AG09309 (cell line): ENCODE data around the gene ABHD1.

Experiments
- DNase-seq: peaks from one replicate; pipeline ENCODE4 v3.0.0-alpha.2; 2010; ENCODE audit warnings: low read depth
- H3K4me3 ChIP-seq: 2 replicates; pipeline ENCODE4 v1.5.1; 2011; ENCODE audit warnings: mild to moderate bottlenecking, low read depth, low read length, moderate library complexity; ENCODE audit not compliant: control insufficient read depth
- CTCF ChIP-seq: IDR thresholded peaks from 2 replicates; pipeline ENCODE4 v1.5.1; 2011; ENCODE audit warnings: mild to moderate bottlenecking, low read depth, low read length, inconsistent platforms; ENCODE audit not compliant: insufficient read depth, control insufficient read depth; ENCODE audit errors: missing control alignments

The ABHD1 gene

GRCh38 chr2:27087823-27088410, 35.7 kb upstream of the ABHD1 start:
- no peak overlapping the region for H3K4me3 ChIP-seq
- TF ChIP-seq CTCF, result no peak
- no peak for DNase-seq

DNA sequence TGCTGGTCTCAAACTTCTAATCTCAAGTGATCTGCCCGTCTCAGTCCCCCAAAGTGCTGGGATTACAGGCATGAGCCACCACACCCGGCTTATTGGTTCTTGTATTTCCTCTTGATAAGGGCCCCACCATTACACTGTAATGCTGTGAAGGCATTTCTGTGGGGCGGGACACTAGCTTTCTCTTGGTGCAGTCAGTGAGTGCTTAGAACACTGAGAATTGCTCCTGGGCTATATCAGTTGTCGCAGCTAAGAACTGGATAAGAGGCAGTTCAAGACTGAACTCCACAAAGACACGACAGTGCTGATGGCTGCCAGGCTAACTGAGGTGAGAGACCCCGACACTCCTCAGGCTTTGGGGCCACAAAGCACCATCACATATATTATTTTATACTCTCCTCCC, 35.0 kb upstream of the ABHD1 start:
- TF ChIP-seq CTCF, result no peak
- no peak overlapping the region for H3K4me3 ChIP-seq
- no peak for DNase-seq

- TF ChIP-seq CTCF, result no peak
- no peak overlapping the region for H3K4me3 ChIP-seq
- no peak for DNase-seq
Observed at GRCh38 chr2:27089111-27089954, 34.3 kb upstream of the ABHD1 start.

DNA sequence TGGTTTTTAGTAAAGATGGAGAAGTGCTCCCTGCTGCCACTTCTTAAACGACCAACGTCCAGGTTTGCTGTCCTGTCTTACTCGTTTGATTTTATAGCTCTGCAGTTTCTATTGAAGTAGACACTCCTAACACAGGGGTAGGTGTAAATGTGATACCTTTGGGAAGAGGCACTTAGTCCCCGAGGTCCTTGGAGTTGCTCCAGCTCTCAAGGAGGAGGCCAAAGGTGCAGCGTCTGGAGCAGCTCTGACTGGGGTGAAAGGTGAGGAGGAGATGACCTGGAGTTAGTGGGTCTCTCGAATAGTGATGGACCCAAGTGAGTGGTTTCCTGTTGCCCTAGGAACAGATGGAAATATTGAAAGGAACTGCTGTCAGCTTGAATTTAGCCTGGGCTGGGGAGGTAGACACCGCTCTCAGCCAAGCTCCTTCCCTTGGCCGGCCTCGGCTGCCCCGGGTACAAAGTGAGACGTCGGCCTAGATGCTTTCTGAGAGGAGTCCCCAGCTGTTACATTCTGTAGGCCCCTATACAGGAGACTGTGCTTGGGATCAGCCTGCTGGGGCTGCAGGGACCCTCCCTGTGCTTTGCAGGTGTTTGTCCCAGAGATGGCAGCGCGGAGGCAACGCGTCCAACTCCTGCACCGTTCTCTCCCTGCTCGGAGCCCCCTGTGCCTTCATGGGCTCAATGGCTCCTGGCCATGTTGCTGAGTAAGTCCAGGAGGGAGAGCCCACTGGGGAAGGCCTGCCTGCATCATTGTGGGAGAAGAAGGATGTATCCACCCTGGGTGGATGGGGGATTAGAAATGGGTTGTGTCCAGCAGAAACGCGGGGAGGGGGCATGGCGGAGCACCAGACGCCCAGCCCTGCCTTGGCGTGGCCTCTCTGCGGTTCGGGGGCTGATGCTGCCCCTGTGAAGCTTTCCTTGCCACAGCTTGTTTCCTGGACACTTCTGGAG, 31.6 kb upstream of the ABHD1 start:
- no peak overlapping the region for H3K4me3 ChIP-seq
- TF ChIP-seq CTCF, result no peak
- DNase-seq, result no peak

DNA sequence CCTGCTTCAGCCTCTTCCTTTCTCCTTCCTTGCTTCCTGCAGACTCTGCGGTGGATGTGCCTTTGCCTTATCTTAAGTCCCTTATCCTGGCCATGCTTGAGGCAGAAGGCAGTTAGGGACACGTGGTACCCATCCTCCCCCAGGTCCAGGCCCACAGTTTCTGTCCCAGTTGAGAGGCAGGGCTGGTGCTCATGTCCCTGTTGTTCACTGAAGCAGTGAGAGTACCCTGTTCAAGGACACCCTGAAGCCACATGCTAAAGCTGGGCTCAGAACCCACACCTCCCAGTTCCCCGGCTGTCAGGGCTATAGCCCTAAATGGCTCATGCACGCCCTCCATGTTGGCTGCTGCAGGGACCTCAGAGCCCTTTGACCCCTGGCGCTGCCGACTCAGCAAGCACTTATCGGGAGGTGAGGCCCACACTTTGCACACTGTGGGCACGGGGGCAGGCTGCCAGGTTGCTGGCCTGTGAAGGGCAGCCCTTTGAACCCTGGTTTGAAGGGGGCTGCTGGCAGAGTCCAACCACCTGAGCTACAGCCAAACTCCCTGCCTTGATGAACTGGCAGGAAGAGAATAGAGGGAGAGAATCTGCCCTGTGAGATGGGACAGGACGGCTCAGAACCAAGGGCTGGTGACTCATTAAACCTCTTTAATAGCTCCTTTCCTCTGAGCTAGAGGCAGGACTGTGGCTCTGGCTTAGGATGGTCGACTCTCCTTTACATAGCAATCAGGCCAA, 30.8 kb upstream of the ABHD1 start:
- H3K4me3 ChIP-seq, result no peak overlapping the region
- TF ChIP-seq CTCF, result no peak
- no peak for DNase-seq

DNA sequence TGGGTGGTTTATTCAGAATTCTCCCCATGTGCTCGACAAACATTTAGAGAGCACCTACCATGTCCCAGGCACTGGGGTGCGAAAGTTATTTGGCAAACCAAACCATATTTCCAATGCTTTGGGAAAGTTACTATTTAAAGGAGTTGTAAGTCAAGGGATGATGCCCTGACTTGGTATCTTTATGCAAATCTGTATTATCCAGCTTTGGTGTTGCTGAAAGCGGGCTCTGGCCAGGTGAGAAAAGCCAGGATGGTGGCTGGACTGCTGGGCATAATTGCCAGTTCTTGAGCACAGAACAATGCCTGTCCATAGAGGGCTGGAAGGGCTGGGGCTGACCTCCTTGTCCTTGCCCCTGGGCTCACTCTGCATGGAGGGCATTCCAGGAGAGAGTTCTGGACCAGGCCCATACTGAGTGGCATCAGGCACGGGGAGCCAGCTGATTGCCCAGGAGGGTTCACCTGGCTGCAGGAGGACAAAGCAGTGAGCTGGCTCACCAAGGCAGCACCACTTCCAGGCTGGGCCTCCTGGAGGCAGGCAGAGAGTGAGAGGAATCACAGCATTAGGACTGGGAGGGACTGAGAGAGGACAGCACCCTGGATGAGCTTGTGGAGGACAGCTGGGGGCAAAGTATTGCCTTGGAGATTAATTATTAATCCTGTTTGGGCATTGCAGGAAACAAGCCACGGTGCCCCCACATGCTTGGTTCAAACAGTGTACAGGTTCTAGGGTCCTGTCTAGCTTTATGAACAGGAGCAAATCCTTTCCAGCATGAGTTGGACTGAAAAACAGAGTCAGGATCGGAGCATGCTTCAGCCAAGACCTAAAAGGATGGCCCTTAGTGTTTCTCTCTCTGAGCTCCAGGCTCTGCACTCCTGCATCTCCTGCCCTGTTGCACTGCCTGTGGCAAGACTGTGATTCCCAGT, 29.9 kb upstream of the ABHD1 start:
- DNase-seq, result no peak
- H3K4me3 ChIP-seq, result no peak overlapping the region
- no peak for TF ChIP-seq CTCF
